Mesenchymal stem cell (in vitro differentiated cells and primary cell): Measurements from ENCODE around the gene COPRS. TPM values are rescaled to one million over a fixed set of nuclear protein-coding genes. Genes with fewer than 3 reads are reported as not detected.

Source experiments
- DNase-seq: peaks from one replicate; pipeline ENCODE4 v3.0.0-alpha.2; 2013
- H2AFZ ChIP-seq: one replicate; pipeline ENCODE4 v1.6.1; 2013; ENCODE audit warnings: low read depth, mild to moderate bottlenecking, control low read depth, inconsistent platforms, low read length, moderate library complexity
- H2AK5ac ChIP-seq: 2 replicates; pipeline ENCODE4 v1.6.1; 2013; ENCODE audit warnings: low read length, moderate library complexity, mild to moderate bottlenecking, inconsistent platforms; ENCODE audit not compliant: severe bottlenecking
- H2BK120ac ChIP-seq: one replicate; pipeline ENCODE4 v1.6.1; 2013; ENCODE audit warnings: low read depth, mild to moderate bottlenecking, inconsistent platforms, low read length, moderate library complexity
- H2BK12ac ChIP-seq, 2 experiments: one replicate each; pipeline ENCODE4 v1.6.1; 2013; ENCODE audit warnings: inconsistent platforms in 2 of 2, low read length in 2 of 2, mild to moderate bottlenecking in 2 of 2, moderate library complexity in 2 of 2, control low read depth in 1 of 2
- H2BK15ac ChIP-seq: one replicate; pipeline ENCODE4 v1.6.1; 2013; ENCODE audit warnings: mild to moderate bottlenecking, low read depth, inconsistent platforms; ENCODE audit not compliant: poor library complexity, severe bottlenecking
- H2BK5ac ChIP-seq: 2 replicates; pipeline ENCODE4 v1.6.1; 2013; ENCODE audit warnings: low read depth, mild to moderate bottlenecking, low read length, control low read depth, inconsistent platforms; ENCODE audit not compliant: poor library complexity, severe bottlenecking
- H3K14ac ChIP-seq, 2 experiments: one replicate each; pipeline ENCODE4 v1.6.1; 2013; ENCODE audit warnings: inconsistent platforms in 2 of 2, low read length in 2 of 2, control low read depth in 1 of 2, mild to moderate bottlenecking in 1 of 2, moderate library complexity in 1 of 2
- H3K18ac ChIP-seq, 2 experiments: one replicate each; pipeline ENCODE4 v1.6.1; 2013; ENCODE audit warnings: inconsistent platforms in 2 of 2, low read length in 2 of 2, control low read depth in 1 of 2, low read depth in 1 of 2, mild to moderate bottlenecking in 1 of 2
- H3K23ac ChIP-seq, 2 experiments: one replicate each; pipeline ENCODE4 v1.6.1; 2013; ENCODE audit warnings: inconsistent platforms in 2 of 2, low read length in 2 of 2, mild to moderate bottlenecking in 2 of 2, moderate library complexity in 2 of 2, control low read depth in 1 of 2
- H3K27ac ChIP-seq: 2 replicates; pipeline ENCODE4 v1.5.1; 2013; ENCODE audit warnings: mild to moderate bottlenecking, moderate library complexity, low read length, control low read depth, inconsistent platforms; ENCODE audit not compliant: poor library complexity, severe bottlenecking
- H3K27me3 ChIP-seq, 2 experiments: 2 replicates each; pipeline versions ENCODE4 v1.6.1 to v1.7.0; 2013; ENCODE audit warnings: low read length in 2 of 2, mild to moderate bottlenecking in 2 of 2, moderate library complexity in 2 of 2, control low read depth in 1 of 2, inconsistent platforms in 1 of 2; ENCODE audit not compliant: control insufficient read depth in 1 of 2, insufficient read depth in 1 of 2
- H3K36me3 ChIP-seq, 2 experiments: 2 replicates each; pipeline versions ENCODE4 v1.6.1 to v1.7.0; 2013; ENCODE audit warnings: low read length in 2 of 2, control low read depth in 1 of 2, inconsistent platforms in 1 of 2, low read depth in 1 of 2, mild to moderate bottlenecking in 1 of 2; ENCODE audit not compliant: insufficient read depth in 2 of 2, control insufficient read depth in 1 of 2
- H3K4ac ChIP-seq, 2 experiments: one replicate each; pipeline ENCODE4 v1.6.1; 2013; ENCODE audit warnings: inconsistent platforms in 2 of 2, low read length in 2 of 2, mild to moderate bottlenecking in 2 of 2, moderate library complexity in 2 of 2, control low read depth in 1 of 2, low read depth in 1 of 2
- H3K4me1 ChIP-seq: 2 replicates; pipeline ENCODE4 v1.6.1; 2013; ENCODE audit warnings: low read depth, low read length, control low read depth; ENCODE audit not compliant: control insufficient read depth, insufficient read depth
- H3K4me2 ChIP-seq: 2 replicates; pipeline ENCODE4 v1.6.1; 2013; ENCODE audit warnings: low read length, mild to moderate bottlenecking, inconsistent platforms; ENCODE audit not compliant: poor library complexity, severe bottlenecking
- H3K4me3 ChIP-seq, 2 experiments: 2 replicates each; pipeline versions ENCODE4 v1.5.1 to v1.7.0; 2013; ENCODE audit warnings: low read length in 2 of 2, mild to moderate bottlenecking in 2 of 2, control low read depth in 1 of 2, low read depth in 1 of 2; ENCODE audit not compliant: insufficient read depth in 1 of 2
- H3K79me1 ChIP-seq: replicated peaks from 2 replicates; pipeline ENCODE4 v1.6.1; 2013; ENCODE audit warnings: mild to moderate bottlenecking, control low read depth, low read length, inconsistent platforms; ENCODE audit not compliant: poor library complexity, severe bottlenecking
- H3K9ac ChIP-seq: 2 replicates; pipeline ENCODE4 v1.7.0; 2013; ENCODE audit warnings: mild to moderate bottlenecking, low read length, moderate library complexity
- H3K9me3 ChIP-seq: 2 replicates; pipeline ENCODE4 v1.7.0; 2013; ENCODE audit warnings: mild to moderate bottlenecking, low read length; ENCODE audit not compliant: control insufficient read depth
- H4K8ac ChIP-seq: one replicate; pipeline ENCODE4 v1.6.1; 2013; ENCODE audit warnings: inconsistent platforms, mild to moderate bottlenecking, low read length, moderate library complexity
- H4K91ac ChIP-seq: one replicate; pipeline ENCODE4 v1.6.1; 2013; ENCODE audit warnings: mild to moderate bottlenecking, low read length, inconsistent platforms
- WGBS: methylation state at CpG from one replicate; pipeline ENCODE4 v1.1.7; 2013; ENCODE audit warnings: mixed read lengths; 5-methylcytosine and 5-hydroxymethylcytosine counted together
- polyA plus RNA-seq, 2 experiments: library from polyadenylated mRNA; stranded (reverse); fragments of 200-250 nt; gene quantifications; one replicate each; pipeline ENCODE4 v1.2.3, GENCODE V29; 2013

Gene COPRS, protein sequence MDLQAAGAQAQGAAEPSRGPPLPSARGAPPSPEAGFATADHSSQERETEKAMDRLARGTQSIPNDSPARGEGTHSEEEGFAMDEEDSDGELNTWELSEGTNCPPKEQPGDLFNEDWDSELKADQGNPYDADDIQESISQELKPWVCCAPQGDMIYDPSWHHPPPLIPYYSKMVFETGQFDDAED
- 51.7 TPM for polyA plus RNA-seq (2013, experiment 1 of 2)
- polyA plus RNA-seq (2013, experiment 2 of 2): 50.7 TPM

GRCh38 chr17:31858642-31859486, at the start of gene COPRS:
COPRS (minus strand) TSS chr17:31859244; CDS start chr17:31859199, 45 bp downstream.
- no peak within 1 kb of the TSS for H2AK5ac ChIP-seq
- H3K27ac ChIP-seq: no peak within 1 kb of the TSS
- H2BK15ac ChIP-seq: peak within 1 kb of the TSS; percentile 40
- peak within 1 kb of the TSS in 1 of 2 experiments; percentile 89 for H3K23ac ChIP-seq
- H4K91ac ChIP-seq: no peak within 1 kb of the TSS
- H3K79me1 ChIP-seq: peaks cover 10% of the 10 kb centered on the region
- no peak within 1 kb of the TSS for H2BK5ac ChIP-seq
- peak within 1 kb of the TSS; percentile 88 for H3K9ac ChIP-seq
- H3K36me3 ChIP-seq: peaks cover 24 to 47% of the 10 kb centered on the region in 2 experiments
- WGBS: under 1% methylated on average over 55 of the region's 100 CpGs
- H3K9me3 ChIP-seq: no peaks in the 10 kb centered on the region
- H2BK12ac ChIP-seq: no peak within 1 kb of the TSS
- H3K4me3 ChIP-seq: peak within 1 kb of the TSS; percentile 80 to 83
- H3K14ac ChIP-seq: peak within 1 kb of the TSS in 1 of 2 experiments; percentile 82
- peak within 1 kb of the TSS; percentile 45 to 95 for H3K18ac ChIP-seq
- peak within 1 kb of the TSS; percentile 81 for H2AFZ ChIP-seq
- peak within 1 kb of the TSS; percentile 92 for H3K4me2 ChIP-seq
- H3K4me1 ChIP-seq: peaks cover 4% of the 10 kb centered on the region
- peak within 1 kb of the TSS; percentile 73 for H4K8ac ChIP-seq
- H2BK120ac ChIP-seq: peak within 1 kb of the TSS; percentile 37
- peak; percentile 86 for DNase-seq
- peak within 1 kb of the TSS; percentile 24 to 41 for H3K4ac ChIP-seq
- no peaks in the 10 kb centered on the region for H3K27me3 ChIP-seq

DNA sequence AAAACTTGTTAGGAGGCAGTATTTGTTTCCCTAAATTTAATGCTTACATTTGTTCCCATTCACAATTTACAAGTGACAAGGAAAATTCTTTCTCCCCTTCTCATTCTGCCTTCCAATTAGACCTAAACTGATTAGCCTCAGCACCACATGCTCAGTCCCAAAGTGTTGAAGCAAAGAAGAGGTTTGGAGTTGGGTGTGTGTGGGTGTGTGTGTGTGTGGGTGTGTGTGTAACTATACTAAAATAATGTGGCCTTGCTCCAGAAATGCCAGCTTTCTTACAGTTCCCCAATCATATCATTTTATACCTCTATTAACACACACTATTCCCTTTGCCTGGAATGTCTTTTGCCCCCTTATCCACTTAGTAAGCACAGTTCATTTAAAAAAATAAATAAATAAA, 49.3 kb upstream of the COPRS start:
- Histone ChIP-seq H3K23ac (no peak overlapping the region), H2BK12ac (no peak overlapping the region), H3K18ac (no peak overlapping the region), H2AFZ (no peak overlapping the region), H3K27ac (no peak overlapping the region), H3K4ac (no peak overlapping the region), H3K4me1 (no peaks in the 10 kb centered on the region), H4K91ac (no peak overlapping the region), H2BK120ac (no peak overlapping the region), H3K79me1 (no peaks in the 10 kb centered on the region), H3K4me2 (no peak overlapping the region), H3K9me3 (no peaks in the 10 kb centered on the region), H3K4me3 (no peak overlapping the region), H2AK5ac (no peak overlapping the region), H2BK5ac (no peak overlapping the region), H4K8ac (no peak overlapping the region), H3K36me3 (no peaks in the 10 kb centered on the region), H2BK15ac (no peak overlapping the region), H3K14ac (no peak overlapping the region), H3K9ac (no peak overlapping the region), H3K27me3 (peaks cover 0 to 11% of the 10 kb centered on the region in 2 experiments)
- no peak for DNase-seq

DNA sequence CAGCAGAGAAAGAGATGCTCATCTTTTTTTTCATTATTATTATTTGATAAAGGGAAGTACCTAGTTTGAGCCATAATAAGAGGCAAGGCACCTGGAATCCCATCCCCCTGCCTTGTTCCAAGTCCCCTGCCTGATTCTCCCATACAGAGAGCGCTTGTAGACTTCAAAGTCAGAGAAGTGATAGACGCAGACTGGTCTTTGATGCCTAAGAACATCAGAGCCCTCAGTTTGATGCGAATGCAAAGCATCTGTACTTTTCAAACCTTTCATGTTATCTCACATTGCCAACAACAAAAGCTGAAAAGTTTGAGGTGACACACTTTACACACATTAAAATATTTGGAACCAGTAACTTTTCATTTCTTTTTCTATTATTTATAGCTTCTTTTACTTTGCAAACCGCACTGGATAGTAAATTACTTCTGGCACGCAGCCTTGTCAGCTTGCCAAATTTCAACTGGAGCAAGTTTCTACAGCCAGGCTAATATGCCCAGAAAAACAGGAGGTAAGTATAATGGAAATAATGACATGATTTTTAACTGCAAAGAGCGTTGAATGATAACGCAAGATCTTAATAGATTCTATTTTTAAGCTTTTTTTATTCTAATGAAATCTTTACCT, 48.4 kb upstream of the COPRS start:
- no peak for DNase-seq
- Histone ChIP-seq H3K23ac (no peak overlapping the region), H3K18ac (no peak overlapping the region), H4K91ac (no peak overlapping the region), H3K36me3 (no peaks in the 10 kb centered on the region), H2BK12ac (no peak overlapping the region), H3K14ac (no peak overlapping the region), H2AK5ac (no peak overlapping the region), H3K9me3 (no peaks in the 10 kb centered on the region), H3K27ac (no peak overlapping the region), H3K4ac (no peak overlapping the region), H2AFZ (no peak overlapping the region), H2BK15ac (no peak overlapping the region), H3K4me3 (peak overlapping the region in 1 of 2 experiments; percentile 18), H2BK120ac (no peak overlapping the region), H3K4me1 (no peaks in the 10 kb centered on the region), H3K79me1 (no peaks in the 10 kb centered on the region), H2BK5ac (no peak overlapping the region), H3K27me3 (peaks cover 0 to 11% of the 10 kb centered on the region in 2 experiments), H3K9ac (peak overlapping the region; percentile 5), H4K8ac (no peak overlapping the region), H3K4me2 (no peak overlapping the region)
- WGBS: 74% methylated on average over 5 of the region's 7 CpGs

DNA sequence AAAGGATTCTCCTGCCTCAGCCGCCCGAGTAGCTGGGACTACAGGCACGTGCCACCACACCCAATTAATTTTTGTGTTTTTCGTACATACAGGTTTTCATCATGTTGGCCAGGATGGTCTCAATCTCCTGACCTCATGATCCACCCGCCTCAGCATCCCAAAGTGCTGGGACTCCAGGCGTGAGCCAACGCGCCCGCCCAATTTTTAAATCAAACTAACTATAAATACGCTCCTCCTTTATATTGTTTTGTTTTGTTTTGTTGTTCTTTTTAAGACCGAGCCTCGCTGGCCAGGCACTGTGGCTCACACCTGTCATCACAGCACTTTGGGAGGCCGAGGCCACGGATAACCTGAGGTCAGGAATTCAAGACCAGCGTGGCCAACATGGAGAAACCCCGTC, 44.4 kb upstream of the COPRS start:
- DNase-seq: no peak
- Histone ChIP-seq H3K9me3 (no peaks in the 10 kb centered on the region), H3K18ac (no peak overlapping the region), H3K4me3 (no peak overlapping the region), H3K4me1 (no peaks in the 10 kb centered on the region), H3K4me2 (no peak overlapping the region), H3K27ac (no peak overlapping the region), H2BK15ac (no peak overlapping the region), H3K27me3 (peaks cover 0 to 7% of the 10 kb centered on the region in 2 experiments), H3K36me3 (peaks cover 10 to 13% of the 10 kb centered on the region in 2 experiments), H3K14ac (no peak overlapping the region), H2BK12ac (no peak overlapping the region), H2AFZ (no peak overlapping the region), H4K91ac (no peak overlapping the region), H3K9ac (no peak overlapping the region), H2AK5ac (no peak overlapping the region), H2BK5ac (no peak overlapping the region), H4K8ac (no peak overlapping the region), H3K23ac (no peak overlapping the region), H3K4ac (no peak overlapping the region), H3K79me1 (peaks cover 6% of the 10 kb centered on the region), H2BK120ac (no peak overlapping the region)
- WGBS: 94% methylated on average over 11 of the region's 16 CpGs
